Vagina (tissue), 2 donors: ENCODE results near the gene LBH. TPM values are rescaled to one million over a fixed set of nuclear protein-coding genes. Genes with fewer than 3 reads are reported as not detected.

Experiments
- DNase-seq, 2 donors: peaks; one replicate each; pipeline ENCODE4 v3.0.0-alpha.2; 2017; ENCODE audit errors: extremely low spot score in 2 of 2
- H3K27ac ChIP-seq: fragments of 200-600 bp; sonication (generic); one replicate; pipeline ENCODE4 v1.5.1; 2019
- H3K27me3 ChIP-seq: fragments of 200-600 bp; sonication (generic); one replicate; pipeline ENCODE4 v1.5.1; 2019
- H3K36me3 ChIP-seq, 2 donors: fragments of 200-600 bp; sonication (generic); one replicate each; pipeline ENCODE4 v1.5.1; 2017 to 2019
- H3K4me1 ChIP-seq: fragments of 200-600 bp; sonication (generic); one replicate; pipeline ENCODE4 v1.5.1; 2019
- H3K4me3 ChIP-seq, 2 donors: fragments of 200-600 bp; sonication (generic); 1 replicate in 1 of 2; 2 replicates in 1 of 2; pipeline ENCODE4 v1.5.1; 2016 to 2019
- H3K9me3 ChIP-seq: fragments of 200-600 bp; sonication (generic); one replicate; pipeline ENCODE4 v1.5.1; 2019
- CTCF ChIP-seq, 3 experiments: fragments of 450-650 bp in 2 of 3; fragments of 200-600 bp in 1 of 3; sonication (generic) in 1 of 3; IDR thresholded peaks; one replicate each; pipeline ENCODE4 v1.5.1; 2017 to 2019; ENCODE audit warnings: antibody characterized with exemption in 3 of 3, mild to moderate bottlenecking in 2 of 3, moderate library complexity in 2 of 3
- POLR2A ChIP-seq, 2 donors: fragments of 450-650 bp; IDR thresholded peaks; one replicate each; pipeline ENCODE4 v1.6.1; 2017; ENCODE audit warnings: antibody characterized with exemption in 2 of 2, mild to moderate bottlenecking in 2 of 2, moderate library complexity in 2 of 2
- POLR2AphosphoS5 ChIP-seq, 2 donors: sonication (generic); formaldehyde crosslinking; IDR thresholded peaks; one replicate each; pipeline ENCODE4 v1.9.0; 2017; ENCODE audit warnings: antibody characterized with exemption in 2 of 2, mild to moderate bottlenecking in 2 of 2, low read depth in 1 of 2; ENCODE audit not compliant: insufficient read depth in 1 of 2
- intact Hi-C: fragments of 100-400 bp; cut with DNase I; formaldehyde crosslinking; loops from one replicate; pipeline ENCODE4 v1.15.1; 2023
- total RNA-seq: library from RNA; depleted of rRNA; stranded (reverse); fragments of >200 nt; gene quantifications from one replicate; pipeline ENCODE4 v1.2.3, GENCODE V29; 2016

Gene LBH
- total RNA-seq, 1 donor from 2014 or later = 28.0 TPM

GRCh38 chr2:30250421-30250820, 19.1 kb downstream of the LBH start:
- no peaks in the 10 kb centered on the region for H3K27me3 ChIP-seq
- peaks cover 59% of the 10 kb centered on the region for H3K4me1 ChIP-seq
- H3K4me3 ChIP-seq = no peak overlapping the region
- DNase-seq = no peak
- intact Hi-C loops = no loop called here
- H3K9me3 ChIP-seq = no peaks in the 10 kb centered on the region
- TF ChIP-seq POLR2AphosphoS5 (IDR thresholded peaks at IDR 0.05; ENCODE audit: insufficient read depth in 1 of 2, low read depth in 1 of 2) = no peak
- no peak for TF ChIP-seq POLR2A (IDR thresholded peaks at IDR 0.05)
- TF ChIP-seq CTCF (IDR thresholded peaks at IDR 0.05) = no peak
- H3K27ac ChIP-seq = no peak overlapping the region
- H3K36me3 ChIP-seq = no peaks in the 10 kb centered on the region

GRCh38 chr2:30252723-30253701, 21.7 kb downstream of the LBH start:
- intact Hi-C loops = no loop called here

GRCh38 chr2:30253873-30254684, 22.7 kb downstream of the LBH start:
- peaks cover 54% of the 10 kb centered on the region for H3K4me1 ChIP-seq

More at GRCh38 chr2:30252723-30253701, 21.7 kb downstream of the LBH start:
- TF ChIP-seq POLR2A (IDR thresholded peaks at IDR 0.05) (no peak), POLR2AphosphoS5 (IDR thresholded peaks at IDR 0.05; ENCODE audit: insufficient read depth in 1 of 2, low read depth in 1 of 2) (peak; percentile 45 to 70)
- Histone ChIP-seq H3K4me3 (no peak overlapping the region), H3K36me3 (no peaks in the 10 kb centered on the region), H3K9me3 (no peaks in the 10 kb centered on the region), H3K27ac (peak overlapping the region; percentile 71), H3K27me3 (no peaks in the 10 kb centered on the region), H3K4me1 (peaks cover 62% of the 10 kb centered on the region)
- DNase-seq = no peak

GRCh38 chr2:30254685-30255001, 23.3 kb downstream of the LBH start:
- Histone ChIP-seq H3K36me3 (peaks cover 0 to 10% of the 10 kb centered on the region in 2 donors), H3K27me3 (no peaks in the 10 kb centered on the region), H3K4me1 (peaks cover 49% of the 10 kb centered on the region), H3K4me3 (no peak overlapping the region), H3K27ac (peak overlapping the region; percentile 28), H3K9me3 (no peaks in the 10 kb centered on the region)
- no peak for DNase-seq
- intact Hi-C loops = loop anchor here (5.0 kb wide), 1 partner anchor 153 kb away; no protein-coding TSS in a partner anchor
- TF ChIP-seq POLR2AphosphoS5 (IDR thresholded peaks at IDR 0.05; ENCODE audit: insufficient read depth in 1 of 2, low read depth in 1 of 2) (no peak), POLR2A (IDR thresholded peaks at IDR 0.05) (no peak), CTCF (IDR thresholded peaks at IDR 0.05) (no peak)

More at GRCh38 chr2:30253873-30254684, 22.7 kb downstream of the LBH start:
- H3K9me3 ChIP-seq = no peaks in the 10 kb centered on the region
- no peak for DNase-seq
- peak overlapping the region; percentile 28 for H3K27ac ChIP-seq
- H3K27me3 ChIP-seq = no peaks in the 10 kb centered on the region
- intact Hi-C loops = no loop called here
- TF ChIP-seq POLR2AphosphoS5 (IDR thresholded peaks at IDR 0.05; ENCODE audit: insufficient read depth in 1 of 2, low read depth in 1 of 2) (no peak), POLR2A (IDR thresholded peaks at IDR 0.05) (no peak), CTCF (IDR thresholded peaks at IDR 0.05) (no peak)
- H3K36me3 ChIP-seq = peaks cover 0 to 7% of the 10 kb centered on the region in 2 donors
- H3K4me3 ChIP-seq = no peak overlapping the region

- Histone ChIP-seq H3K4me3 (no peak overlapping the region), H3K4me1 (peaks cover 45% of the 10 kb centered on the region), H3K27ac (peak overlapping the region; percentile 28), H3K9me3 (no peaks in the 10 kb centered on the region), H3K36me3 (peaks cover 0 to 10% of the 10 kb centered on the region in 2 donors), H3K27me3 (no peaks in the 10 kb centered on the region)
- DNase-seq = no peak
- TF ChIP-seq POLR2AphosphoS5 (IDR thresholded peaks at IDR 0.05; ENCODE audit: insufficient read depth in 1 of 2, low read depth in 1 of 2) (no peak), CTCF (IDR thresholded peaks at IDR 0.05) (no peak), POLR2A (IDR thresholded peaks at IDR 0.05) (no peak)
- intact Hi-C loops = loop anchor here (5.0 kb wide), 1 partner anchor 152 kb away; no protein-coding TSS in a partner anchor
Measured at GRCh38 chr2:30255026-30255425, 23.7 kb downstream of the LBH start.
